Bone marrow (tissue), 2 donors: ENCODE measurements around the gene MYEOV.

ENCODE experiments used
- DNase-seq, 2 donors: peaks; one replicate each; lab custom pipeline; 2025; lab: John Stamatoyannopoulos, UW

MYEOV gene

DNA sequence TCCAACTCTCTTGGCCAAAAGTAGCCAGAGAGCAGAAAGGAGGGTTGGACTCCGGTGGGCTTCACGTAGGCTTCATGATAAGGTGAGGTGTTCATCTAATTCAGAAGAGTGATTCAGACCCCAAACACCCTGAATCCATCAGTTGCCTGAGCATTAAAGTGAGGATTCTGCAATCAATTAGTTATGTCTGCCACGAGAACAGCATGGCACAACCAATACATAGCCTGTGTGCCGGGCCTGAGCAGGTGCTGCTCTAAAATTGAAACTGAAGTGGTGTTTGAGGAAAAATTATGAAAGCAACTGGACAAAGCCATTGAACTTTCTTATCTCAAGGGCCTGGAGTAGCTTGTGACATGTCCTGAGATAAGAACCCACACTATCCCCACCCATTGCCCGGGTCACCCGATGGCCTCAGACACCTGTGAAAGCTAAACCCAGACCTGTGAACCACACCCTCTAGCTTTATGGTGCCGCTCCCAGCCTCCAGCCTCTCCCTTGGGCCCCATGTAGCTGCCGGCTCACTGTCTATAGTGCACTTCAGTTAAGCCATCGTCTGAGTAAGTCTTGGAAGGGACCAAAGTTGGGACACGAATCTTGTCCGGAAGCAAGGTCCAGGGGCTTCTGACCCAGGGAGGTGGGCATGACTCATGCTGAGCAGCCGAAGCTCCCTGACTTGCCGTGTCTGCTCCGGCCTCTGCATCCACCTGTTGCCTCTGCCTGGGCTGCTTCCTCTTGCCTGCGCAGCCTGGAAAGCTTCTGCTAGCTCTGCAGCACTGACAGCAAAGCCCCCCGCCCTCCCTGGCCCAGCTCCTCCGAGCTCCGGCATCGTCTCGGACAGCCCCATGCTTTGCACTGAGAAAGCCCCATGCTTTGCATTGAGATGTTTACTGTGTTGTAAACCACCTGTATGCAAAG lies 5.7 kb upstream of the MYEOV start:
- no peak for DNase-seq

DNA sequence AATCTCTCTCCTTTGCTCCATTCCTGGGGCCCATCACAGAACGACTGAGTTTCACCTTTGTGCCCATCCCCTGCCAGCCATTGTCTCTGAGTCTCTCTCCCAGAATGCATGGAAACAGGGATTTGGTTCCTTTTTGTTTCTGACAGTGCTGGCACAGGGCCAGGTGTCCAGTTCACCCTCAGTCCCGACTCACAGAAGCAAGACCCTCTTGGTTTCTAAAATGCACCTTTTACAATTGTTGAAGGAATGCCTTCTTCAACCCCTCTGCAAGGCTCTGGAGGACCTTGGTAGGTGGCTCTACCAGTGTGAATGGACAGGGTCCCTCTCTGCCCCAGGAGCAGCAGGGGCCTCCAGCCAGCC lies 5.1 kb upstream of the MYEOV start:
- no peak for DNase-seq

DNA sequence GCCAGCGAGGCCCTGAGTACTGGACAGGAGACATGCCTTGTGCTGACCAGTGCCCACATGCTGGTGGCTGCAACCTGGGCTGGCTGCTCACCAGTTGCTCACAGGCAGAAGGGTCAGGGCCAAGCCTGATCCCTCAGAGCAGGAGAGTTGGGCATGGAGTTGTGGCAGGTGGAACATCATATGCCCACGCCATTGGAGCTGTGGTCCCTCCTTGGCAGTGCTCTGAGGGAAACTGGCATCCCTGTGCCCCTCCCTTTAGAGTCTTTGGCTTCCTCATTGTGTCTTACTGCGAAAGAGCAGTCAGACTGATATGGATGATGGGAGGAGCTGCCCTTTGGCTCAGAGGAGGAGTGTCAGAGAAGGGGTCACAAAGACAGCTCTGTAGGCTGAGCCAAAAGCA lies 3.1 kb upstream of the MYEOV start:
- no peak for DNase-seq

DNA sequence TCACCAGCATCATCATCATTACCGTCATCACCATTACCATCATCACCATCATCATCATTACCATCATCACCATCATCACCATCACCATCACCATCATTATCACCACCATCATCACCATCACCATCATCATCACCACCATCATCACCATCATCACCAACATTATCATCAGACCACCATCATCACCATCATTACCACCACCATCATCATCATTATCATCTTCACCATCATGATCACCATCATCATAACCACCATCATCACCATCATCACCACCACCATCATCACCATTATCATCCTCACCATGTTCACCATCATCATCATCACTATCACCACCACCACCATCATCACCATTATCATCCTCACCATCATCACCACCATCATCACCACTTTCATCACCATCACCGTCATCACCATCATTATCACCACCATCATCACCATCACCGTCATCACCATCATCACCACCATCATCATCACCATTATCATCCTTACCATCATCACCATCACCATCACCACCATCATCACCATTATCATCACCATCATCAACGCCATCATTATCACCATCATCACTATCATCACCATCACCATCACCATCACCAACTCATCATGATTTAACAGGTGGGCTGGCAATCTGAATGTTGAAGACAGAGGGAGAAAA lies 2.4 kb upstream of the MYEOV start:
- no peak for DNase-seq

DNA sequence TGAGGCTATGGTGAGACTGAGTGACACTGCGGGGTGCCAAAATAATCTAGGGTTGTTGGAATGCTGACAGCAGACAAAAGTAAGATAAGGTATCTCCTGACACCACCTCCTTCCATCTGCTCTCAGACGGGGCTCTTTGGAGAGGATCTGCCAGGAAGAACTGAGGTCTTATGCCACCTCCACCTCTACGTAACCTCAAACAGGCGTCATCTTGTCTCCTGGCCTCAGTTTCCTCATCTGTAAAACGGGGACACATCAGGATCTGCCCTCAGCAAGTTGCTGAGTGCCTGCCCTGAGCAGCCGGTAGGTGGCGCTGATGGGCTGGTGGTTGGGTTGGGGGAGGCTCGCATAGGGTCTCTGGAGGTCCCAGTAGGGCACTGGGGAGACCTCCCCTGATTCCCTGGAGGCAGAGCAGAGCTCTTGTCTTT lies 1.7 kb upstream of the MYEOV start:
- no peak for DNase-seq

DNA sequence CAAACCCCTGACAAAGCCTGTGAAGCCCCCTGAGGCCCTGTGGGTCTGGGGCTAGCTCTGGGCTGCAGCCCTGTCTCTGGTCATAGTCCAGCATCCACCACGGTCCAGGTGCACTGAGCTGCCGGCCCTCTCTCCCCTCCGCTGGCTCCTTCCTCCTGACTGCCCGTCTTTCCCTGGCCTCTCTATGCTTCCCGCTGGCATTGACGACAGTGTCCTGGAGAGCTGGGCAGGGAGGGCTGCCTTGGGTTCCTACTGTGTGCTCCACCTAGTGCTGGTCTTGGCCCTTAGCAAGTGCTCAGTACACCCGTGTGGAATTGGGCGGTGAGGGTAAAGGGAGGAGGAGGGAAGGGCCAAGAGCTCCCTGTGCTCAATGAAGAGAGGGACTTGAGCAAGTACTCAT lies 868 bp upstream of the MYEOV start:
- DNase-seq, result no peak

DNA sequence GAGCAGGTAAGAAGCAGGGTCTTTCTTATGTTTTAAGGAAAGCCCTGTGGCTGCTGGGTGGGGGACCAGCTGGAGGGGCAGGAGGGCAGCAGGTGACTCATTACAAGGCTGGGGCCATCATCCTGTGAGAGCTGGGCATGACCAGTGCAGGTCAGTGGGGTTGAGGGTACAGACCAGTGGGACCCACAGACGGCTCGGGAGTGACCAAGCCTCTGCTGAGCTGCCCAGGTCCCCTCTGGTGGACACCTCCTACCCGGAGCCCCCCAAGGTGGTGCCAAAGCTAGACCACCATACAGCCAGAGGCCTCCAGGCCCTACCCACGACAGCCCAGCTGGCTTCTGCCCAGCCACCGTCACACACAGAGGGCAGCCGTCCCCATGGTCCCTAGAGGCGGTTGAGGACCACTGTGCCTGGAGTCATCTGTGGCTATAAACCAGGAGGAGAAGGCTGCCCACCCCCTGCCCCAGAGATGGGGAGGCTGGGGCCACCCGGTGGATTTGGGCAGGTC lies 670 bp downstream of the MYEOV start:
- no peak for DNase-seq

DNA sequence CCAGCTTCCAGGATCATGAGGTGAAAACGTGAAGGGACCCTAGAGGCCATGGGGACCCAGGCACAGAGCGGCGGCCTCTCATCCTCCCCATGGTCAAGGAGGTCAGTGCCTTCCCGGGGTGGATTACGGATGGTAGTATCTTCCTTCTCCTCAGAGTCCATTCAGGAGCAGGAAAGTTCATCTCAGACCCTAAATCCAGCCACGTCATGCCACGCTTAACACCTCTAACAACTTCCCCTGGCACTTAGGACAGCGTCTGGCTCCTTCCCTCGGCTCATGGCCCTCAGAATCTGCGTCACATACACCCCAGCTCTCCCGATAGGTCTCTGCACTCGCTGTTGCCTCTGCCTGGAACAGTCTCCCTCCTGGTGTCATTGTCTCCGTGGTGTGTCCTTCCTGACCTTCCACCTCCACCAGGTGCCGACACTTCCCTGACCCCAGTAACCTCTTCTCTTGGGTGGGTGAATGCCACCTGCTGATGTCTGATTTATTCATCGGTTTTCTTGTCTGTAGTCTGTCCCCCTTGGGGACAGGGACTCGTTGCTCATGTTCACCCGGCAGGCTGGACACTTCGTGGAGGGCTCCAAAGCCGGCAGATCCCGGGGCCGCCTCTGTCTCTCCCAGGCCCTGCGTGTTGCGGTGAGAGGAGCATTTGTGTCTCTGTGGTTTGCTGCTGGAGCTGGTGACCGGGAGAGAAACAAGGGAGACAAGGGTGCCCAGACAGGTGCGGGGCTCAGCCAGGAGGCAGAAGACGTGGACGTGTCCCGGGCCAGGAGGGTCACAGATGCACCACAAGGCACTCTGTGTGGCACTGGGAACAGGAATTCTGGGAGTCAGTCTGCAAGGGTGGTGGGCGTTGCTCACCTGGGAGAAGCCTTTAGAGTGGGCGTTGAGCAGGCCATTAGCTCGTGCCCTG lies 1.4 kb downstream of the MYEOV start:
- no peak for DNase-seq

DNA sequence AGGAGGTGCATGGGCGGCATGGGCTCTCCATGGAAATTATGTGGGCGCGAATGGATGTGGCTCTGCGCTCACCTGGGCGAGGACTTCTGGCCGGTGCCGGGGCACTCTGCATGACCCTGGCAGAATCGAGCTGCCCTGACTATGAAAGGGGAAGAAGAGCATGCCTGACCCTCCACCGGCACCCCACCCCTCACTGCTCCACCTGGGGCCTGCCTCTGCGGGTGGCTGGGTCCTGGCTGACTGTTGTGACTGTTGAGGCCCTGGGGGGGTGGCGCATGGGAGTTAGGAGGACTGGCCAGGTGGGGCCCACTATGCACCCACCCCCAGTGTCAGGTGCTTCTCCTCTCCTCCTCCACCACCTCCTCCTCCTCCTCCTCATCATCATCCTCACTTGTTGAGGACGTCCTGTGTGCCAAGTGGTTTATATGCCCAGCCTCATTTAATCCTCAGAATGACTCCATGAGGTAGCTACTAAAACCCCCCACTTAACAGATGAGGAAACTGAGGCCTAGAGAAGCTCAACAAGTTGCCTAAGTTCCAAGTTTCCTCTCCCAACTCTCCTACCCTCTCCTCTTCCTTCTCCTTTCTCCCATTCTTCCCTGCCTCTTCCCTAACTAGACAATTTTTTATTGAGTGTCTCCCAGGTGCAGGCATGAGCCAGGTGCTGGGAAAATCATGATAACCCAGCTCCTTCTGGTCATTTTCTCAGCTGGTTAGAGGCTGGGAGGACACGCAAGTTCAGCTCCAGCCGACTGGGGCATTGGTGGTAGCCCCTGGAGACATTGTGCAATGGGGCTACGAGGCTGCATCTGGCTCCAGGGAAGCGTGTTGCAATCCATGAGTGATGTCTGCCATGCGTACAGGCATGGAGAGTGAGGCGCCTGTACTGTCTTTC lies 2.3 kb downstream of the MYEOV start:
- DNase-seq, result peak in 1 of 2 donors; percentile 72

DNA sequence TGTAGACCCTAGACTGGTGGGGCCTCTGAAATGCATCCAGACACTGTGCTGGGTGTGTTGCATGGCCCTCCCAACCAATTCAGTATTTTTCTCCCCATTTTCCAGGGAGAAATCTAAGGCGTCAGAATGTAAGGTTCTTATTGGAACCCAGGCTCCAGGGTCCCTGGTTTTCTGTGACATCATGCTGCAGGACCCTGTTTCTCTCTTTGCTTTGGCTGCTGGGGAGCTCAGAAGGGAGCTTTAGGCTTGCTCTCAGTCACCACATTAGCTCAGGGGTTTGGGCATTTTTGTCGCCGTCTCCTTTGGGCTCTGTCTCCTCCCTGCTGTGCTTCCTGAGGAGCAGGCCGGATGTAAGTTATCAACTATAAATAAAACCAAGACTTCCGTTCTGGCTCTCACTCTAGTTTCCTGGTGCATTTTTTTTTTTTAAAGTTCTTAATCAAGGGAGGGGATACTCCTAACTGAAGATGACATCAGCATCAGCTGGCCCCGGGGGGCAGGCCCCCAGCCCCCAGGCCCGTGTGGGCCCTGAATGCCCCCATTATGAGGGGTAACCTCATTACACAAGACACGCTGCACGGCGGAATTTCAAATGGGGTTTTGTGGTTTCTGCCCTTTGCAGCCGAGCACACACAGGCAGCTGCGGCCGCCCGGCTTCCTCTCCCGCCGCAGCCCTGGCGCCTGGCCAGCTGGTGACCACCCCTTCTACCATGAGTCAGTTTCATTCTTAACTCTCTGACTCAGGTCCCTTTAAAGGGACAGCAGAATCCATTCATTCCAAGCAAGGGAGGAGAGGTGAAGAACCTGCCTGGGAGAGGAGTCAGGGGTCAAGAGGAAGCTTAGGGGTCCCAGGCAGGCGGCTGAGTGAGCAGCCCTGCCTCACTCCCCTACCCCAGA lies 3.2 kb downstream of the MYEOV start:
- peak; percentile 94 to 99 for DNase-seq

DNA sequence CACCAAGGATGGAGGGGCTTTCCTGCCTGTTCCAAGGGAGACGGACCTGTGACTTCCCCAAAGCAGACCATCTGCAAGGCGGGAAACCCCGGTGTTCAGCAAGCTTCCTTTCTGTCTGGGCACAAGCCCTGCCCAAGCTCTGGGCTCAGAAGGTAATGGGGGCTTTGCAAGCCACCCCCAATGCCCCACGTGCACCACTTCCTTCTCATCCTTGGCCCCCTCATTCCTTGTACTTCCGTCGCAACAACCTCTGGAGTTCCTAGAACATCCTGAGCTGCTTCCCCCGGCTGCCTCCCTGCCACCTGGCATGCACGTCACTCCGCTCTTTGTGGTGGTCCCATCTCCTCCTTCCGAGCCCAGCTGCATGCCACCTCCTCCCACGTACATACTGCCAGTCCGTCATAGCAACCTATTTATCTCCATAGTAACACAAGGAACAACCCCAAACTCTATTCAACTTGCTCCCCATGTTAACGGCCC lies 3.9 kb downstream of the MYEOV start:
- peak in 1 of 2 donors; percentile 91 for DNase-seq

DNA sequence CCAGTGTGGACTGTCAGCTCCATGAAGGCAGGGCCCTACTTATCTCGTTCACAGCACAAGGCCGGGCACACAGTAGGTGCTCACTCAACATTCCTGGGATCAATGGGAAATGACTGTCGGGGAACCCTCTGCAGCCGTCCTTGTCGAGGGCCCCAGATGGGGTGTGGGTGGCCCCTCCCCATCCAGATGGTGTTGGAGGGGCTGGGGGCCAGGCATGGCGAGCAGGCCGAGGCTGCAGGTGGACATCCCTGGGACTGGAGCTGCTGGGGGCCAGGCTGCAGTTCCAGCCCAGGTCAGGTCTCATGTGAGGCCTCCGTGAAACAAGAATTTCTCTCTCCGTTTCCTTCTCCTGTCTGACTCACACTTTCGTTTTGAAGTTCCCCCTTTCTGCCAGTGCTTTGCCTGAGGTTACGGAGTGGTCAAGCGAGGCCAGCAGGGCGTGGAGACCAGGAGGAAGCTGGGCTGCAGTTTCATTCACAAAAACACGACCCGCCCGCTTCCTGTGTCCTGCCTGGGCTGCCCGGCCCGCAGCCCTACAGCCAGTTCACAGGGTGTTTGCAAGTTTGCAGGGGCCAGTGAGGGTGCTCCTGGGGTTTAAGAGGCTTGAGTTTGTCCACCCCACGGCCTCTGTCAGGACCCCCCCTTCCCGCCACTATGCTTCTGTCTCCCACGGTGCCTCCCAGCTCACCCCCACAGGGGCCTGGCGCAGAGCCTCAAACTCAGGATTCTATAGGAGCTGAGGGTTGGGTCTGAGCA lies 4.5 kb downstream of the MYEOV start:
- peak; percentile 64 to 83 for DNase-seq

DNA sequence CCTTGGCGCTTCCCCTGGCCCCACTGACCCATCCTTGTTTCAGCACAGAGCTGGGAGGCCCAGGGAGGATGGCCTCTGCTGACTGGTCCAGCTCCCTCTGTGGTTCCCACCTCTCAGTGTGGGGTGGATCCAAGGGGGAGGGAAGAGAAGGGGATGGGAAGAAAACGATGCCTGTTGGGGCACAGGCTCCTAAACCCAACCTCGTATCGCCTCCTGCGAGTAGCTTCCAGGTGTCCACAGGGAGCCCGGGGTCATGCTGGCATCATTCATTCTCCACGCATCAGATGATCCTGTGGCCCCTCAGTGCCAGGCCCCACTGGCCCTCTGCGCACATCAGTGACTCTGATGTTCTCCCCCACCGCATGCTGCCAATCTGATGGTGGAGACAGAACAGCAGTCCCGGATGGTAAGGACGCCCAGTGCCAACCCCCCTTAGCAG lies 5.1 kb downstream of the MYEOV start:
- no peak for DNase-seq

DNA sequence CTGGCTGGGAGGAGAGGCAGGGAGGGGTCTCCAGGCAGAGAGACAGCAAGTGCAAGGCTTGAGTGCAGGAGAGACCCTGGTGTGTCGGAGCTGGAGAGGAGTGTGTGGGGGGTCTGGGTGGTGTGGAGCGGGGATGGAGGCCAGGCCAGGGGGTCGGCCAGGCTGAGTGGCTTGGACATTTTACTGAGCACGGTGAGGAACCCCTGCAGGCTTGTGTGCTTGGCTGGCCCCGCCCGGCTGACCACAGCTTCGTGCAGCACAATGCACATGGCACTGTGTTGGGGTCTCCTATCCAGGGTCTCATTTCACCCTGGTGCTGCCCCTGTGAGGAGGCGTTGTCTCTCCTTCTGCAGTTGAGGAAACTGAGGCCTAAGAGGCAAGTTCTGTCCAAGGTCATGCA lies 5.6 kb downstream of the MYEOV start:
- DNase-seq, result no peak

DNA sequence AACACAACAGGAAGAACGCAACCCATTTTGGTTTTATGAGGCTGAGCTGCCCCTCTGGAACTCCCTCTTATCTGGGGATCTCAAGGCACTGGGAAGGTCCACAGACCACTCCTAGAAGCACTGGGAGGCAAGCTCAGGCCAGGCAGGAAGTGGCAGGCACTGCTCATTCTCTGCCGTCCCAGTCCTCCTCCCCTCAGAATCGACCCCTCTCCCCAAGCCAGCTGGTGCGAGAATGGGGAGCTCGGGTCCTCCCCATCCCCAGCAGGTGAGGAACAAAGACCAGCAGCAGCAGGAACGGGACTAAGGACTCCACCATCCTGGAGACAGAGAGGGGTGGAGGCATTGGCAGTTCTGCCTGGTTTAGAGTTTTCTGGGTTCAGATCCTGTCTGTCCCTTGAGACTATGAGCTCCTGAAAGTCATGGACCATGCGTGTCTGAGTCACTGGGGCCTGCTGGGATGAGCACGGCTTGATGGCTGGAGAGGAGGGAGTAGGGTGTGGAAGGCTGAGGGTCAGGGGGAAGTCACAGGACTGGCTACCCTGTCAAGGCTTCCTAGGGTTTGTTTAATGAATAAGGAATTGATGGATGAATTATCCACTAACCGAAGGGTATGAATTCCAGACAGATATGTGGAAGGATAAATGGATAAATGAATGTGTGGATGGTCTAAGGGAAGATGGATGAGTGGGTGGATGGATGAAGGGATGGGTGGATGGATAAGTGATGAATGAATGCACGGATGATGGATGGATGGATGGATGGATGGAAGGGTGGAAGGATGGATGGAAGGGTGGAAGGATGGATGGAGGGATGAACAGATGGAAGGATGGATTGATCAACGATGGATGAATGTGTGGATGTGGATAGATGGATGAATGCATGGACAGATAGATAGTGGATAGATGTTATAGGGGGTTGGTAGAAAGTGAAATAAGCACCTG lies 6.4 kb downstream of the MYEOV start:
- no peak for DNase-seq

DNA sequence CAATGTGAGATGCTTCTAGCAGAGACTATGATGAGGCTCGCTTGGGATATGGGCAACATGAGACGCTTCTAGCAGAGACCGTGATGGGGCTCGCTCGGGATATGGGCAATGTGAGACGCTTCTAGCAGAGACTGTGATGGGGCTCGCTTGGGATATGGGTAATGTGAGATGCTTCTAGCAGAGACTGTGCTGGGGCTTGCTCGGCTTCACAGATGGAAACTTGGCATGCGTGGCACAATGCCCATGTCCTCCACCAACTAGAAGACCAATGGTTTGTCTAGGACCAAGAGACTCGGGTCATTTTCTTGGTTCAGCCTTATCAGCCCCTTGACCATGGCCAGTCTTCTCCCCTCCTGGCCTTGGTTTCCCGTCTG lies 7.1 kb downstream of the MYEOV start:
- DNase-seq, result no peak

DNA sequence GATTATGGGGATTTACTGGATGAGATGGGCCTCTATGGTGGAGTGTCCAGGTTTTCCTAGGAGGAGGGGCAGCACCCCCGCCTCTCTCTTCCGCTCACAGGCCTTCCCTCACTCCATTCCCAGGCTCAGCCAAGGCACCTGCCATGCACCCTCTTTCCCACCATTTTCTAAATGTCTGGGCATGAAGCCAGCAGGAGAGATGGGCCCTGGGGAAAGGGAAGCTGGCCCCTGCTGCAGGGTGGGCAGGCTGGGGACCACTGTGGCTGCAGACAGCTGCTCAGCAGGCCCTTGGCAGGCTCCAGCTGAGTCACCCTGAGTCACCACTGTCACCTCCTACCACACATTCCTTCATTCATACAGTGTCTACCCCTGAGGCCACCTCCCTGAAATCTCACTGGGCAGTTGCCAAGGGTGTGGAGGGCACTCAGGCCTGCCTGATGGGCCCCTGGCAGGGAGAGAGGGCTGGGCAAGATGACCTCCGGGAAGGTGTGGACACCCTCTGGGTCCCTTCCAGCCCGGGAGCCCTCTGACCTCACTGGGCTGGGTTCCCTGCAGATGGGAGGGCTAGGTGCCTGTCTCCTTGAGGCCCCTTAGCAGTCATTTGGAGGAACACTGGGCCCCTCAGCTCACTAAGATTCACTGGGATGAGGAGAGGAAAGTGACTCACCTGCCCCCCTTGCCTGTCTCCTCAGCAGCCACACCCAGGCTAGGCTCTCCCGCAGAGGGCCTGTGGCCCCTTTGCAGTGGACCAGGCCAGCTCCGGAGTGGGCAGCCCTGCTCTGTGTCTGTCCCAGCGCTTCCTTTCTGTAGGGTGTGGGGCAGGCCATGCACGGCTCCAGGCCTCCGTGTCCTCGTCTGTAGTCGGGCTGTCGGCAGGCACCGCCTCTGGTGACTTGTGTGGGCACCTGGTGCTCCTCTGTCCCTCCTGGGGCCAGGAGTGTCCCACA lies 7.8 kb downstream of the MYEOV start:
- peak; percentile 46 to 72 for DNase-seq
